ENCODE data around the gene GALNT13.

DNA sequence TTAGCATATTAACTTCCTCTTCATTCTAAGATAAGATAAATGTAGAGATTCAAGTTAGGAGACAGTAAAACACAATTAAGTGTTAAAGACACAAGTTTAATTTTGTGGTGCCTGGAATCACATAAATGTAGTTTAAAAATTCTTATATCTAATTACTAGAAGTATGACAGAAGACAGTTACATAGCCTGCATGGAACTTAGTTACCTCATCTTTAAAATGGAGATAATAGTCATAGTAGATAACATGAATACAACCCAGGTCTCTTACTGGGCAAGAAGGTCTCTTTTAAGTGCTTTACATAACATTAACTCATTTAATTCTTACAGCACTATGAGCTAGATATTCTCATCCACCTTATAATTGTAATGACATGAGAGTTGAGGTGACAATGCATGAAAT lies 15.1 kb downstream of the GALNT13 start:
- no peak for TF ChIP-seq CTCF (IDR thresholded peaks at IDR 0.05; ENCODE audit: low read length)
- no peak for TF ChIP-seq EZH2 (optimal IDR thresholded peaks at IDR 0.05; ENCODE audit: low read depth, low read length)

Measured in MM.1S (cell line).